GM18907 (cell line): Measurements from ENCODE around the gene KRTAP5-10.
"Not testable (repeated sequence)": the region's sequence is repeated elsewhere in the genome, so short reads cannot be mapped to it uniquely, and the experiment has no call there.

ENCODE experiments used
- ATAC-seq: cut with Tn5 transposase; IDR thresholded peaks from one replicate; pipeline ENCODE4 v1.9.1; 2021; ENCODE audit warnings: mild to moderate bottlenecking, moderate library complexity; ENCODE audit not compliant: unreplicated experiment

Gene KRTAP5-10, protein sequence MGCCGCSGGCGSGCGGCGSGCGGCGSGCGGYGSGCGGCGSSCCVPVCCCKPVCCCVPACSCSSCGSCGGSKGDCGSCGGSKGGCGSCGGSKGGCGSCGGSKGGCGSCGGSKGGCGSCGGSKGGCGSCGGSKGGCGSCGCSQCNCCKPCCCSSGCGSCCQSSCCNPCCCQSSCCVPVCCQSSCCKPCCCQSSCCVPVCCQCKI

DNA sequence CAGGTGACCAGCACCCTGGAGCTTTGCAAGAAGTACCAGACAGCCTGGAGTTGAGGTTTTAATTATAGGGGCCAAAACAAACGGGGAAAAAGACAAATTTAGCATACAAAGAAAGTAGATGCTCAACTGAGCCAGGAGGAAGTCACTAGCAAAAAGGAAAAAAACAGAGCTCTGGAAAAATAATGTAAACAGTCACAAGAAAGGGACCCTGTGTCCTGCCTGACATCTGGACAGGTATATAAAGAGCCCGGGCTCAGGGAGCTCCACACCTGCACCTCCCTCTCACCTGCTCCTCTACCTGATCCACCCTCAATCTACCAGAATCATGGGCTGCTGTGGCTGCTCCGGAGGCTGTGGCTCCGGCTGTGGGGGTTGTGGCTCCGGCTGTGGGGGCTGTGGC lies at the start of gene KRTAP5-10:
TSS of gene KRTAP5-10 (plus strand) at position 301 of the 400 bp plus-strand sequence. CDS start at position 326, 25 bp downstream.
- ATAC-seq = no peak

DNA sequence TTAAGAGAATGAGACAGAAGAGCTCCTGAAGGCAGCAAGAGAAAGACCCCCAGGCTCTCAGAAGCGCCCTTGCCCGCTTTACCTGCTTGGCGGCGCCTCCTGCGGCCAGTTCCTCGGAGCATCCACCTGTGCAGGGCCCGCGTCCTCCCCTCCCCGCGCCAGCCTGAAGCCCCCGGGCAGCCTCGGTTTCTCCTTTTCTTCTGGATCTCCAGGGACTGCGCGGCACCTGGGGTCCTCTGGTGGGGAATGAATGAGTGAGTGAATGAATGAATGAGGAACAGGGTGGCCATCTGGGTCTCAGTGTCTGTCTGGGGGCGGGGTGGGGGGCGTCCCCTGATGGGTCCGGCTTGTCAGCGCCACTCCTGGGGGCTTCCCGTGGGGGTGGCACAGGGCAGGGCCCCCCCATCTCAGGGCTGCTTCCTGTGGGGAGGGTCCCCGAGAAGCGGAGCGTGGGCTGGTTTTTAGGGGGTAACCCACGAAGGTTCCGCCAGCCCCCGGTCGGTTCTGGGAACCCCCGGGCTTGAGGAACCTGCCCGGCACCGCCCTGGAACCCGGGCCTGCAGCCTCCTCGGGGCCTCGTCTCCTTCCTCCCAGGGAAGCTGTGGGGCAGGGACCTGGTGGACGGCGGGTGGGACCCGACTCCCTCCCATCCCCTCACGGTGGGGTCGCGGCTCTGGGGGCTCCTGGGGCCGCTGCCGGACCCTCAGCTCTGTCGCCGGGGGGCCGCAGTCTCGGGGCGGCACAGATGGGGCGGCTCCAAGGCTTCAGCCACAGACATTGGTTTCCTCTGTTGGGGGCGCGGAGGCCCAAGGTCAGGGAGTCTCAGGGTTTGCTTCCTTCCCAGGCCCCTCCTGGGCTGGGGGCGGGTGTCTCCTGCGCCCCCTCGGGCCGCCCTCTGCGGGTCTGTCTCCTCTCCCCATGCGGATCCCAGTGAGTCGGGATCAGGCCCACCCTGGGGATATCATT lies 46.6 kb upstream of the KRTAP5-10 start:
- no peak for ATAC-seq

DNA sequence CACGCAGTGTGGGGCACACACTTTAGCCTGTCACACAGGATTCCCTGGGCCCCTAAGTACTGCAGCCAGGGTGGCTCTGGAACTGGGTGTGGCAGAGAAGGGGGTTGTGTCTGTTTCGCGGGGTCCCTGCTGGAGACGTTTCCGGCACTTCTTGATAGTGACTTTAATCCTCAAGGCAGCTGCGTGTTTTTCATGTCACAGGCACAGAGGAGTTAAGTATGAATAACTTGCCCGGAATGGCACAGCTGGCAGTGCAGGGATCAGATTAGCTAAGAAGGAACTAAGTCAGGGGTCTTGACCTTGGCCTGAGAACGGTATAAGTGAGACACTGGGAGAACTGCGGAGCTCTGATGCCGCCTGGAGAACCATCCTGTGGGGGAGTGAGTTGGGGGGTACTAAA lies 45.8 kb upstream of the KRTAP5-10 start:
- no peak for ATAC-seq

- no peak for ATAC-seq
Measured at GRCh38 chr11:71525188-71525937, 40.0 kb upstream of the KRTAP5-10 start.

GRCh38 chr11:71525938-71526495 lies 39.3 kb upstream of the KRTAP5-10 start:
- ATAC-seq = no peak

GRCh38 chr11:71526796-71527575 lies 38.4 kb upstream of the KRTAP5-10 start, which contains the start of gene KRTAP5-7:
Gene KRTAP5-7, plus strand, starts transcription at chr11:71527267. Its CDS starts 34 bp downstream, at chr11:71527301.
- ATAC-seq = not testable (repeated sequence)

DNA sequence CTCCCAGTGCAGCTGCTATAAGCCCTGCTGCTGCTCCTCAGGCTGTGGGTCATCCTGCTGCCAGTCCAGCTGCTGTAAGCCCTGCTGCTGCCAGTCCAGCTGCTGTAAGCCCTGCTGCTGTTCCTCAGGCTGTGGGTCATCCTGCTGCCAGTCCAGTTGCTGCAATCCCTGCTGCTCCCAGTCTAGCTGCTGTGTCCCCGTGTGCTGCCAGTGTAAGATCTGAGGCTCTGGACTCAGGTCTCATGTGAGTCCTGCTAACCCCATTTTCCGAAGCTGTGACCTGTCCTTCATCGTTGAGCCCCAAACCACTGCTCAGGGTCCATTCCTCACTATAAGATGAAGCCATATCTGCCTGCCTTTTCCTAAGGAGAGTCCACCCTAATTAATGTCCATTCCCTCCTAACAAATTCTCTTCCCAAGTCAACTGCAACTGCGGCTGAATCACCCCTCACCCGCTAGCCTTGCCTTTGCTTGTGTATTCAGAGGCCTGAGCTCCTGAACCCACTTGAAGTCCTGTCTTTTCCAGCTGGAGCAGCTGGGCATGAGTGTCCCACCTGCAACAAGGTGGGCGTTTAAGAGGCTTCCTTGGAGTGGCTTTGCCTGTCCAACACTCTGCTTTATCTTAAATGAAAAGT lies 37.7 kb upstream of the KRTAP5-10 start:
- no peak for ATAC-seq

DNA sequence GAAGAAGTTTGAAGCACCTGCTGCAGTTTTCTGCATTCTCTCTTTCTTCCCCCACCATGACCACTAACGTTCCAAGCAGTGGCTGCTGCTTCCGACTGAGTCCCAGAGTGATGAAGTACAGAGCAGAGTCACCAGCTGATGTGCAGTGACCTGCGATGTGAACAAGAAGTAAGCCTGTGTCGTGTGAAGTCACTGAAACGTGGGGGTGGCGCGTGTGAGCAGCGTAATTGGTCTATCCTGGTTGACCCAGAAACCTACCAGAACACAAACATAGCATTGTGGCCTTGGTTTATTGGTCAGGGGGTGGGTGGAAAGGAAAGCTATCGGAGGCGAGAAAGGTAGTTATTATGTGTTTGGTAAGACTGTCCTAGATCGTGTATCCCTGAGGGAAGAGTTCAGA lies 34.8 kb upstream of the KRTAP5-10 start:
- no peak for ATAC-seq

DNA sequence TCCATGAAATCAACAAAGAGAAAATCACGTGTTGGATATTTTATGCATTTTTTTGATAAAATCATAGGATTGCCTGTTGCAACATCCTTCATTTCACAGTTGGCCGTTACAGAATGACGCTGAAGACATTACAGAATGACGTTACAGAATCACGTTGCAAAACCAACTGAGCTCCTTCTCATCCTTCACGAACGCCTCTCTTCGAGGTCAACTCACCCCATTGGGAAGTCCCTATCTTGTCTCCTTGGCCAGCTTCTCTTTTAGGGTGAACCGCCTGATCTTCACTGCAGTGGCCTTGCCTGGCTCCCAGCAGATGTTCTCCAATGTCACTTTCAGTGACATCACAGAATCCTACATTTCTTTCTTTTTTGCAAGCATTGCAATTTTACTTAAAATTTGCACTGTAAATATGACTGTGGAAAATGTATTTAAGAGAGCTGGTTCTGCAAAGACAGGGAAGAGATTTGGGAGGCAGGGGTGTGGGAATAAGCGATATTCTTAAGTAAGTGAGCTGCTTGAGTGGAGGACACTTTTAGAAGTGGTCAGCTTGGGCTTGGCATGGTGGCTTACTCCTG lies 33.2 kb upstream of the KRTAP5-10 start:
- ATAC-seq = no peak

DNA sequence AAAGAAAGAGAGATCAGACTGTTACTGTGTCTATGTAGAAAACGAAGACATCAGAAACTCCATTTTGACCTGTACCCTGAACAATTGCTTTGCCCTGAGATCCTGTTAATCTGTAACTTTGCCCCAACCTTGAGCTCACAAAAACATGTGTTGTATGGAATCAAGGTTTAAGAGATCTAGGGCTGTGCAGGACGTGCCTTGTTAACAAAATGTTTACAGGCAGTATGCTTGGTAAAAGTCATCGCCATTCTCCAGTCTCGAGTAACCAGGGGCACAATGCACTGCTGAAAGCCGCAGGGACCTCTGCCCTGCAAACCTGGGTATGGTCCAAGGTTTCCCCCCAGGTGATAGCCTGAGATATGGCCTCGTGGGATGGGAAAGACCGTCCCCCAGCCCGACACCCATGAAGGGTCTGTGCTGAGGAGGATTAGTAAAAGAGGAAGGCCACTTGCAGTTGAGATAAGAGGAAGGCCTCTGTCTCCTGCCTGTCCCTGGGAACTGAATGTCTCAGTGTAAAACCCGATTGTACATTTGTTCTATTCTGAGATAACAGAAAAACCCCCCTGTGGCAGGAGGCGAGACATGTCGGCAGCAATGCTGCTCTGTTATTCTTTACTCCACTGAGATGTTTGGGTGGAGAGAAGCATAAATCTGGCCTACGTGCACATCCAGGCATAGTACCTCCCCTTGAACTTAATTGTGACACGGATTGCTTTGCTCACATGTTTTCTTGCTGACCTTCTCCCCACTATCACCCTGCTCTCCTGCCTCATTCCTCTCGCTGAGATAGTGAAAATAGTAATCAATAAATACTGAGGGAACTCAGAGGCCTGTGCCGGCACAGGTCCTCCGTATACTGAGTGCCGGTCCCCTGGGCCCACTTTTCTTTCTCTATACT lies 30.4 kb upstream of the KRTAP5-10 start:
- not testable (repeated sequence) for ATAC-seq

- no peak for ATAC-seq
Measured at GRCh38 chr11:71535825-71536224, 29.5 kb upstream of the KRTAP5-10 start.

GRCh38 chr11:71537537-71537936 lies 27.8 kb upstream of the KRTAP5-10 start:
- no peak for ATAC-seq

GRCh38 chr11:71537977-71538665 lies 27.2 kb upstream of the KRTAP5-10 start, which contains the start of gene KRTAP5-8:
Gene KRTAP5-8, plus strand, starts transcription at chr11:71538025. Its CDS starts 31 bp downstream, at chr11:71538056.
- ATAC-seq = not testable (repeated sequence)

DNA sequence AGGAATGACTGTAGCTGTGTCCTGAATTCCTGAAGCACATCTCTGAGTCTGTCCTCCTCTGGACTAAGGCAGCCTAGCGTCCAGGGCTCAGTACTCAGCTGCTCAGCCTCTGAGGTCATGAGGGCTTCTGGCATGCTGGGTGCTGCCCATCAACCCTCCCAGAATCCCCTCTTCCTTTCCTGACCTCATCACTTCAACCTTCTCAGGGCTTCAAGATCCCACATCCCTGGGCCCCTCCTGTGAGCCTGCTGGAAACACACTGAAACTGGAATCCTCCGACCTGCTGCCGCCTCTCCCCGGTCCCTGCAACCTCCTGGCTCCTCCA lies 26.7 kb upstream of the KRTAP5-10 start:
- no peak for ATAC-seq

GRCh38 chr11:71539017-71539416 lies 26.3 kb upstream of the KRTAP5-10 start:
- ATAC-seq = no peak

DNA sequence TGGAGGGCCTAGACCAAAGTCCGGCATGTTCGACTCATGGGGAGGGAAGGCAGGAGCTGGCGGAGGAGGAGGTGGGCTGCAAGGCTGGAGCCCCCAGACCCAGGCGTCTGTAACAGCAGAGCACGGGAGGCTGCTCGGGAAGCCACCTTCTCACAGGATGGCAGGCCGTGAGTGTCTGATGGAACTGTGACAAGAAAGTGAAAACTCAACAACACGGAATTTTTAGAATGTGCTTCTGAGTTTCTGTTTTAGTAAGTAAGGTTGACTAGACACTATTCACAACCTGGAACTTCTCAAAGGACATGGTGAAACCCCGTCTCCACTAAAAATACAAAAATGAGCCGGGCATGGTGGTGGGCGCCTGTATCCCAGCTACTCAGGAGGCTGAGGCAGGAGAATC lies 25.4 kb upstream of the KRTAP5-10 start:
- ATAC-seq = not testable (repeated sequence)

- ATAC-seq = not testable (repeated sequence)
Measured at GRCh38 chr11:71540521-71541304, 24.6 kb upstream of the KRTAP5-10 start.
